ENCODE results near the gene KCNIP4. TPM values are rescaled to one million over a fixed set of nuclear protein-coding genes. Genes with fewer than 3 reads are reported as not detected.

KCNIP4 gene
- total RNA-seq, 1 donor from 2014 or later: not detected

DNA sequence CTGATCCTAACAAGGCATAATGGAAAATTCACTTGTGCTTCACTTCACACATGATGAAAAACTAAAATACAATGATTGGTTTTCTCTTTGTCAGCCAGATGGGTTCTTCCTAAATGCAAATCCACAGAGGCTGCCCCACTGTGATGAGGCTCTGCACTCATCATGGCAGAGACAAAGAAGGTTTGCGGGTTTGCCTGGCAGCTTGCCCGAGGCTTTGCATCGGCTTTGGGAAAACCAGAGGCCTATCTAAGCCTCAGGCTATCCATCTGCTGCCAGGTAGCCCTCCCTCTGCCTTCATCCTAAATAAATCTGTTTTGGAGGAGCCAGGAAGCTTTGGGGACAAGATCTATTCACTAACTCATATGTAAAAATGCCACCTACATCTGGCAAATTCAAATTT lies 1004.1 kb downstream of the KCNIP4 start:
- Mint-ChIP-seq H3K36me3 (ENCODE audit: low read depth) (no peaks in the 10 kb centered on the region), H3K27ac (ENCODE audit: unreplicated experiment) (no peak overlapping the region), H3K27me3 (ENCODE audit: low read depth) (no peaks in the 10 kb centered on the region), H3K4me1 (ENCODE audit: low read depth) (no peaks in the 10 kb centered on the region), H3K9me3 (ENCODE audit: low read depth) (no peaks in the 10 kb centered on the region), H3K4me3 (ENCODE audit: unreplicated experiment) (no peak overlapping the region)
- TF ChIP-seq, protein P1, sequence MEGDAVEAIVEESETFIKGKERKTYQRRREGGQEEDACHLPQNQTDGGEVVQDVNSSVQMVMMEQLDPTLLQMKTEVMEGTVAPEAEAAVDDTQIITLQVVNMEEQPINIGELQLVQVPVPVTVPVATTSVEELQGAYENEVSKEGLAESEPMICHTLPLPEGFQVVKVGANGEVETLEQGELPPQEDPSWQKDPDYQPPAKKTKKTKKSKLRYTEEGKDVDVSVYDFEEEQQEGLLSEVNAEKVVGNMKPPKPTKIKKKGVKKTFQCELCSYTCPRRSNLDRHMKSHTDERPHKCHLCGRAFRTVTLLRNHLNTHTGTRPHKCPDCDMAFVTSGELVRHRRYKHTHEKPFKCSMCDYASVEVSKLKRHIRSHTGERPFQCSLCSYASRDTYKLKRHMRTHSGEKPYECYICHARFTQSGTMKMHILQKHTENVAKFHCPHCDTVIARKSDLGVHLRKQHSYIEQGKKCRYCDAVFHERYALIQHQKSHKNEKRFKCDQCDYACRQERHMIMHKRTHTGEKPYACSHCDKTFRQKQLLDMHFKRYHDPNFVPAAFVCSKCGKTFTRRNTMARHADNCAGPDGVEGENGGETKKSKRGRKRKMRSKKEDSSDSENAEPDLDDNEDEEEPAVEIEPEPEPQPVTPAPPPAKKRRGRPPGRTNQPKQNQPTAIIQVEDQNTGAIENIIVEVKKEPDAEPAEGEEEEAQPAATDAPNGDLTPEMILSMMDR (IDR thresholded peaks at IDR 0.05): no peak
- no peak for DNase-seq (ENCODE audit: low spot score)

DNA sequence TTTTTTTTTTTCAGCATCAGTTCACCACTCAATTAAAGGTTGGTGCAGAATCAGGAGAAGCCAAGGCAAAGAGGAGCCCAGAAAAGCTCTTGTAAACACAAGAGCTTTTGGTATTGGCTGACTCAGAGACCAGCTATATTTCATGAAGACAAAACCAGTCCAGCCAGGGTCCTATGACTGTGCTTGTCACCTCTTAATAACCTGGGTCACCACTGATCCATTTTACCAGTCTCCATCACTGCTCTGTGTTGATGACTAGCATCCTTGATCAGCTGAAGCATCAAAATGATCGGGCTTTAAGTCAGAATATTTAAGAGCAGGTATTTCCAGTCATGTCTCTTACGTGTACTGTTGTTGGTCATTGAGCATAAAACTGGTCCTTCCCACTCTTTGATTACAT lies 1010.4 kb downstream of the KCNIP4 start:
- Mint-ChIP-seq H3K27ac (ENCODE audit: unreplicated experiment) (no peak overlapping the region), H3K4me1 (ENCODE audit: low read depth) (no peaks in the 10 kb centered on the region), H3K27me3 (ENCODE audit: low read depth) (peaks cover 2% of the 10 kb centered on the region), H3K9me3 (ENCODE audit: low read depth) (no peaks in the 10 kb centered on the region), H3K36me3 (ENCODE audit: low read depth) (no peaks in the 10 kb centered on the region), H3K4me3 (ENCODE audit: unreplicated experiment) (no peak overlapping the region)
- DNase-seq (ENCODE audit: low spot score): no peak
- TF ChIP-seq, protein P1 (IDR thresholded peaks at IDR 0.05): no peak

DNA sequence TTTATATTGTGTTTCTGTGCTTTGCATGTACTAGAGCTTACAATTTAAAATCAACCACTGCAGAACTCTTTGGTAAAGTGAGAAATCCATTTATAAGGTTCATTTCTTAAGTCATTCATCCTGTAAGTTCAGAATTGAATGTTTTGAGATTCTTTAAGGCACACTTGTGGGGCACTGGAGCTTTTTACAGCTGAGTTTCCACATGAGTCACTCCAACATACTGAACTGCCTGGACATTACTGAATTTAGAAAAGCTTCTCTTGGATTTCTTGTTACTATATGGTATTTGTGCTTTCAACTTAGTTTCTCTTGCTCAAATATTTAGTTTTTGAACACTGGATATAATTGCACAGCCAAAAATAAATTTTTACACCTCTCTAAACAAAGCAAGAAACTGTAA lies 1022.0 kb downstream of the KCNIP4 start:
- H3K36me3 Mint-ChIP-seq (ENCODE audit: low read depth): no peaks in the 10 kb centered on the region
- no peaks in the 10 kb centered on the region for H3K27me3 Mint-ChIP-seq (ENCODE audit: low read depth)
- H3K4me1 Mint-ChIP-seq (ENCODE audit: low read depth): peaks cover 3% of the 10 kb centered on the region
- DNase-seq (ENCODE audit: low spot score): no peak
- TF ChIP-seq, protein P1 (IDR thresholded peaks at IDR 0.05): no peak
- no peak overlapping the region for H3K27ac Mint-ChIP-seq (ENCODE audit: unreplicated experiment)
- H3K9me3 Mint-ChIP-seq (ENCODE audit: low read depth): no peaks in the 10 kb centered on the region
- no peak overlapping the region for H3K4me3 Mint-ChIP-seq (ENCODE audit: unreplicated experiment)

DNA sequence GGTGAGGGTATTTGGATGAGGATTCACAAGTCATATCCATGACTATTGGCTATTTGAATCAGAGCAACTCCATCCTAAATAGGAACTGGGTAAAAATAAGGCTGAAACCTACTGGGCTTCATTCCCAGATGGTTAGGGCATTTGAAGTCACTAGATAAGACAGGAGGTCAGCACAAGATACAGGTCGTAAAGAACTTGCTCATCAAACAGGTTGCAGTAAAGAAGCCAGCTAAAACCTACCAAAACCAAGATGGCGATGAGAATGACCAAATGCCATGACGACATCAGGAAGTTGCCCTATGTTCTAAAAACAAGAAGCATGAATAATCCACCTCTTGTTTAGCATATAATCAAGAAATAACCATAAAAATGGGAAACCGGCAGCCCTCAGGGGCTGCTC lies 1023.4 kb downstream of the KCNIP4 start:
- Mint-ChIP-seq H3K4me1 (ENCODE audit: low read depth) (peaks cover 3% of the 10 kb centered on the region), H3K36me3 (ENCODE audit: low read depth) (no peaks in the 10 kb centered on the region), H3K9me3 (ENCODE audit: low read depth) (peaks cover 6% of the 10 kb centered on the region), H3K27me3 (ENCODE audit: low read depth) (no peaks in the 10 kb centered on the region), H3K27ac (ENCODE audit: unreplicated experiment) (no peak overlapping the region), H3K4me3 (ENCODE audit: unreplicated experiment) (no peak overlapping the region)
- TF ChIP-seq, protein P1 (IDR thresholded peaks at IDR 0.05): no peak
- DNase-seq (ENCODE audit: low spot score): no peak

DNA sequence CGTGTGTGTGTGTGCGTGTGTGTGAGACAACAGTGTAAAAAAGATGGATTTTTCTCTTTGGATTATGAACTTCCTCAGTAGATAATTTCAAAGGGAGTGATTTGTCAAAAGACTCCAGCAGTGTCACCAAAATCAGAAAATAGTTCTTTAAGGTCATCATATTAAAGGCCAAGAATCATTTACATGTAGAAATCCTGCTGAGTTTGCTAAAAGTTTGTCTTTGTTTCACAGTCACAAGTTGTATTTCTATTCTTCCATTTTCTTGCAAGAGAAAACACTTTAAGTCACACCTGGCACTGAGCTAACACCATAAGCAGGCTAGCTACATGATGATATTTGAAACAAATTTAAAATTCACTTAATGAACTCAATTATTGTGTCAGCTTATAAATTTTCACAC lies 1025.6 kb downstream of the KCNIP4 start:
- peaks cover 3% of the 10 kb centered on the region for H3K4me1 Mint-ChIP-seq (ENCODE audit: low read depth)
- no peak for DNase-seq (ENCODE audit: low spot score)
- H3K27me3 Mint-ChIP-seq (ENCODE audit: low read depth): no peaks in the 10 kb centered on the region
- H3K9me3 Mint-ChIP-seq (ENCODE audit: low read depth): peaks cover 6% of the 10 kb centered on the region
- H3K27ac Mint-ChIP-seq (ENCODE audit: unreplicated experiment): no peak overlapping the region
- TF ChIP-seq, protein P1 (IDR thresholded peaks at IDR 0.05): no peak
- no peaks in the 10 kb centered on the region for H3K36me3 Mint-ChIP-seq (ENCODE audit: low read depth)
- H3K4me3 Mint-ChIP-seq (ENCODE audit: unreplicated experiment): no peak overlapping the region
